ENCODE measurements around the gene RGS11. TPM values are rescaled to one million over a fixed set of nuclear protein-coding genes. Genes with fewer than 3 reads are reported as not detected.
"Not testable (repeated sequence)": the region's sequence is repeated elsewhere in the genome, so short reads cannot be mapped to it uniquely, and the experiment has no call there.

Gene RGS11
- total RNA-seq, 1 experiment from 2014 or later, result not detected

DNA sequence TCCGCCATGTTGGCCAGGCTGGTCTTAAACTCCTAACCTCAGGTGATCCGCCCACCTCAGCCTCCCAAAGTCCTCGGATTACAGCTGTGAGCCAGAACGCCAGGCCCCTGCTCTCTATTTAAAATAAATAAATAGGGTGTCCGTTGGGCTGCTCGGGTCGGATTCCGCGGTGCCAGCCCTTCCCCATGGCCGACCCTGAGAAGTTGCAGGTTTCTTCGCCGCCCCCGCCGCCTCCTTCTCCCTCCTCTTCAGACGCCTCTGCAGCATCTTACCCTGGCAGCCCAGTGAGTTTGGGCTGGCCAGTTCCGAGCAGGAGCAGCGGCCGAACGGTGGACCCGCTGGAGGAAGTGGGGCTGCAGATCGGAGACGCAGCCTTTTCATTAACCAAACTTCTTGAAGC is 44.8 kb downstream of the RGS11 start:
- no peak for DNase-seq (ENCODE audit: low read depth in 1 of 2, low spot score in 2 of 2)
- H3K36me3 ChIP-seq, result peaks cover 37% of the 10 kb centered on the region

GRCh38 chr16:230351-230750 is 45.4 kb downstream of the RGS11 start:
- Histone ChIP-seq H3K36me3 (peaks cover 40% of the 10 kb centered on the region), H3K4me1 (replicated peaks) (peaks cover 18% of the 10 kb centered on the region)
- DNase-seq (ENCODE audit: low read depth in 1 of 2, low spot score in 2 of 2); H3K9me3 ChIP-seq (replicated peaks); H3K4me3 ChIP-seq; H3K27me3 ChIP-seq (replicated peaks); H3K27ac ChIP-seq: not testable (repeated sequence)

More for the DNA sequence above, 44.8 kb downstream of the RGS11 start:
- Histone ChIP-seq H3K9me3 (replicated peaks) (no peaks in the 10 kb centered on the region), H3K27me3 (replicated peaks) (no peaks in the 10 kb centered on the region), H3K27ac (no peak overlapping the region), H3K4me1 (replicated peaks) (peaks cover 23% of the 10 kb centered on the region), H3K4me3 (no peak overlapping the region)

DNA sequence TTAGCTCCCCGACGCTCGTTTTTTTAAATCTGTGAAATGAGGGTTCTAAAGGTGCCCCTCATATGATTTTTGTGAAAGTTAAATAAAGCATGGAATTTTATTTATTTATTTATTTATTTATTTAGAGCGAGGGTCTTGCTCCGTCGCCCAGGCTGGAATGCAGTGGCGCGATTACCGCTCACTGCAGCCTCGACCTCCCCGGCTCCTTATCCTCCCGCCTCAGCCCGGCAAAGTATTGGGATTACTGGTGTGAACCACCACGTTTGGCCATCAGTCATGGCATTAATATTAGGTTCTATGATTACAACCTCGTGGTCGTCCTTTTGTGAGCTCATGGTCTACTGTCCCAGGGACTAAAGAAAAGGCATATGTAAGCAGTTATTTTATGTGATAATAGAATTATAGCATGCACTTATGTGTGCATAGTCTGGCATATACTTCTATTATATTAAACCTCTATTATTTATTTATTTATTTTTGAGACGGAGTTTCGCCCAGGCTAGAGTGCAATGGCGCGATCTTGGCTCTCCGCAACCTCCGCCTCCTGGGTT is 45.9 kb downstream of the RGS11 start:
- DNase-seq (ENCODE audit: low read depth in 1 of 2, low spot score in 2 of 2), result no peak
- H3K27ac ChIP-seq, result no peak overlapping the region
- H3K27me3 ChIP-seq (replicated peaks), result no peaks in the 10 kb centered on the region
- H3K4me1 ChIP-seq (replicated peaks), result peaks cover 12% of the 10 kb centered on the region
- H3K9me3 ChIP-seq (replicated peaks), result no peaks in the 10 kb centered on the region
- H3K36me3 ChIP-seq, result peaks cover 42% of the 10 kb centered on the region
- H3K4me3 ChIP-seq, result peak overlapping the region; percentile 91

- Histone ChIP-seq H3K9me3 (replicated peaks) (no peaks in the 10 kb centered on the region), H3K27me3 (replicated peaks) (no peaks in the 10 kb centered on the region), H3K36me3 (peaks cover 47% of the 10 kb centered on the region), H3K4me1 (replicated peaks) (peaks cover 9% of the 10 kb centered on the region), H3K4me3 (peak within 1 kb of the TSS; percentile 91), H3K27ac (peak within 1 kb of the TSS; percentile 92)
- peak; percentile 90 to 96 for DNase-seq (ENCODE audit: low read depth in 1 of 2, low spot score in 2 of 2)
These were observed 46.7 kb downstream of the RGS11 start, which contains the start of gene LUC7L for GRCh38 chr16:228852-229730. LUC7L (minus strand) TSS chr16:229449; CDS start chr16:229339, 110 bp downstream.

DNA sequence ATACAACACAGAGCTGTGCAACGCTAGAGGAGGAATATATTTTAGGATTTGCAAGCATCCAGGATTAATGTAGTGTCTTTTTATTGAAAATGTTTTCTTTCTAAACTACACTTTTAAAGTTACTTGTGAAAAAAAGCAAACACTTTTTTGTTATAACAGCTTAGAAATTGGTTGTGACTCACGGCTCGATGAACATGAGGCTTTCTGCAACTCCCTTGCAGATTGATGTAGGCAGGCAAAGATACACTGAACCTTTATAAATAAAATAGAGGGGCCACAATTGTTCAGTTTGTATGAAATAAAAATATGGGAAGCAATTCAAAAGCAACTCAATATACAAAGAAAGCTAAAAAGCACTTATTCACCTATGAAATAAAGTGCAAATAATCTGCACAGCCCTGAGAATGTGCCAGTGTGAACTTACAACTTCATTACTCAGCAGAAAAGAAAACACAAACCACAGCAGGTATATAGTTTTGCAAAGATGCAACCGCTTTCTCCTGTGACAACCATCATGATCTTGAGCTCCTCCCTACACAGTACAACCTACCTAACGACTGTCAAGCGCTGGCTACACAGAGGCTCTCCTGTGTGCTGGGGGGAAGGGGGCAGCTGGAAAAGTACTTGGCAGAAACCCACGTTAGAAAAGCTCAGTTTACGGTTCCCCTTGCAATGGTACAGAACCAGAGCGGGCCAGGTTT is 47.4 kb downstream of the RGS11 start:
- H3K9me3 ChIP-seq (replicated peaks), result no peaks in the 10 kb centered on the region
- H3K27ac ChIP-seq, result peak overlapping the region; percentile 92
- H3K27me3 ChIP-seq (replicated peaks), result no peaks in the 10 kb centered on the region
- peaks cover 8% of the 10 kb centered on the region for H3K4me1 ChIP-seq (replicated peaks)
- no peak for DNase-seq (ENCODE audit: low read depth in 1 of 2, low spot score in 2 of 2)
- H3K4me3 ChIP-seq, result peak overlapping the region; percentile 91
- peaks cover 55% of the 10 kb centered on the region for H3K36me3 ChIP-seq

DNA sequence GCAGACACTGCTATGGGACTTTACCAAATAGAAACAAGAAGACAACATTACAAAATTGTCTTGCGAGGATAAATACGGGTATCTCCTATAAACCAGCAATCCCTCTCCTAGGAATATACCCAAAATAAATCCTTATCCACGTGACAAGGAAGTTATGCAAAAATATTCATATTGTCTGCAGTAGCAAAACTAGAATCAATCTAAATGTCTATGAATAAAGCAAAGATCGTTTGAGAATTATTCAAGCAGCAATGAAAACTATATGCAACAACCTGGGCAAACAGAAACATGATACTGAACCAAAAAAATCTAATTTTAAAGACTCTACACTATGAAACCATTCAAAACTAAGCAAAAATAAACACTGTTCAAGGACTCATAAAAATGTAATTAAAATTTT is 55.7 kb downstream of the RGS11 start:
- DNase-seq (ENCODE audit: low read depth in 1 of 2, low spot score in 2 of 2), result no peak
- no peaks in the 10 kb centered on the region for H3K9me3 ChIP-seq (replicated peaks)
- no peaks in the 10 kb centered on the region for H3K4me1 ChIP-seq (replicated peaks)
- H3K27me3 ChIP-seq (replicated peaks), result no peaks in the 10 kb centered on the region
- H3K27ac ChIP-seq, result no peak overlapping the region
- no peak overlapping the region for H3K4me3 ChIP-seq
- peaks cover 87% of the 10 kb centered on the region for H3K36me3 ChIP-seq

Other genes with a start within 250 kb of the RGS11 start
- gene POLR3K, start 222.3 kb downstream of the RGS11 start, total RNA-seq (2014; rRNA removed; shearing (Covaris generic)), result 10.1 and 20.8 TPM in 2 replicates
- gene SNRNP25, start 222.1 kb downstream of the RGS11 start, total RNA-seq (2014; rRNA removed; shearing (Covaris generic)), result 30.2 and 37.0 TPM in 2 replicates
- gene RHBDF1, start 203.3 kb downstream of the RGS11 start, total RNA-seq (2014; rRNA removed; shearing (Covaris generic)), result 21.4 and 23.4 TPM in 2 replicates
- gene MPG, start 197.7 kb downstream of the RGS11 start, total RNA-seq (2014; rRNA removed; shearing (Covaris generic)), result 102 and 173 TPM in 2 replicates
- 7.5 and 11.2 TPM in 2 replicates for gene NPRL3, start 137.3 kb downstream of the RGS11 start, total RNA-seq (2014; rRNA removed; shearing (Covaris generic))
- gene HBZ, start 123.3 kb downstream of the RGS11 start, total RNA-seq (2014; rRNA removed; shearing (Covaris generic)), result not detected in 2 replicates
- gene HBM, start 110.0 kb downstream of the RGS11 start, total RNA-seq (2014; rRNA removed; shearing (Covaris generic)), result not detected in 2 replicates
- gene HBA2, start 103.1 kb downstream of the RGS11 start, total RNA-seq (2014; rRNA removed; shearing (Covaris generic)), result not detected in 2 replicates
- not detected in 2 replicates for gene HBA1, start 99.3 kb downstream of the RGS11 start, total RNA-seq (2014; rRNA removed; shearing (Covaris generic))
- not detected in 2 replicates for gene HBQ1, start 95.5 kb downstream of the RGS11 start, total RNA-seq (2014; rRNA removed; shearing (Covaris generic))
- 47.1 and 53.3 TPM in 2 replicates for gene LUC7L, start 46.5 kb downstream of the RGS11 start, total RNA-seq (2014; rRNA removed; shearing (Covaris generic))
- gene FAM234A, start 41.1 kb downstream of the RGS11 start, total RNA-seq (2014; rRNA removed; shearing (Covaris generic)), result 99.5 and 102 TPM in 2 replicates
- not detected in 2 replicates for gene ARHGDIG, start 4.6 kb upstream of the RGS11 start, total RNA-seq (2014; rRNA removed; shearing (Covaris generic))
- gene PDIA2, start 7.2 kb upstream of the RGS11 start, total RNA-seq (2014; rRNA removed; shearing (Covaris generic)), result not detected in 2 replicates
- 18.5 and 26.4 TPM in 2 replicates for gene AXIN1, start 76.8 kb upstream of the RGS11 start, total RNA-seq (2014; rRNA removed; shearing (Covaris generic))
- gene MRPL28, start 94.6 kb upstream of the RGS11 start, total RNA-seq (2014; rRNA removed; shearing (Covaris generic)), result 150 and 154 TPM in 2 replicates
- gene PGAP6, start 106.0 kb upstream of the RGS11 start, total RNA-seq (2014; rRNA removed; shearing (Covaris generic)), result 34.9 and 39.7 TPM in 2 replicates
- gene NME4, start 121.3 kb upstream of the RGS11 start, total RNA-seq (2014; rRNA removed; shearing (Covaris generic)), result 62.7 and 82.9 TPM in 2 replicates
- gene DECR2, start 125.9 kb upstream of the RGS11 start, total RNA-seq (2014; rRNA removed; shearing (Covaris generic)), result 0.69 and 5.8 TPM in 2 replicates
- gene RAB11FIP3, start 149.7 kb upstream of the RGS11 start, total RNA-seq (2014; rRNA removed; shearing (Covaris generic)), result 21.1 and 23.6 TPM in 2 replicates